Fibroblast of villous mesenchyme (primary cell): ENCODE results near the gene TNFRSF21. TPM values are rescaled to one million over a fixed set of nuclear protein-coding genes. Genes with fewer than 3 reads are reported as not detected.

Experiments used
- DNase-seq: peaks from one replicate; pipeline ENCODE4 v3.0.0-alpha.2; 2010; ENCODE audit warnings: low read depth
- H3K4me3 ChIP-seq: 2 replicates; pipeline ENCODE4 v1.5.1; 2011; ENCODE audit warnings: low read depth, mild to moderate bottlenecking, low read length
- total RNA-seq: library from RNA; depleted of rRNA; stranded (reverse); fragments of >200 nt; gene quantifications from 2 replicates; pipeline ENCODE4 v1.2.3, GENCODE V29; 2012
- TF ChIP-seq, protein P1 (sequence below): IDR thresholded peaks from 2 replicates; pipeline ENCODE4 v1.5.1; 2012; ENCODE audit warnings: low read depth, mild to moderate bottlenecking, low read length; ENCODE audit not compliant: insufficient read depth

TNFRSF21 gene
- total RNA-seq, 1 donor, result 43.2 TPM

- TF ChIP-seq, protein P1, sequence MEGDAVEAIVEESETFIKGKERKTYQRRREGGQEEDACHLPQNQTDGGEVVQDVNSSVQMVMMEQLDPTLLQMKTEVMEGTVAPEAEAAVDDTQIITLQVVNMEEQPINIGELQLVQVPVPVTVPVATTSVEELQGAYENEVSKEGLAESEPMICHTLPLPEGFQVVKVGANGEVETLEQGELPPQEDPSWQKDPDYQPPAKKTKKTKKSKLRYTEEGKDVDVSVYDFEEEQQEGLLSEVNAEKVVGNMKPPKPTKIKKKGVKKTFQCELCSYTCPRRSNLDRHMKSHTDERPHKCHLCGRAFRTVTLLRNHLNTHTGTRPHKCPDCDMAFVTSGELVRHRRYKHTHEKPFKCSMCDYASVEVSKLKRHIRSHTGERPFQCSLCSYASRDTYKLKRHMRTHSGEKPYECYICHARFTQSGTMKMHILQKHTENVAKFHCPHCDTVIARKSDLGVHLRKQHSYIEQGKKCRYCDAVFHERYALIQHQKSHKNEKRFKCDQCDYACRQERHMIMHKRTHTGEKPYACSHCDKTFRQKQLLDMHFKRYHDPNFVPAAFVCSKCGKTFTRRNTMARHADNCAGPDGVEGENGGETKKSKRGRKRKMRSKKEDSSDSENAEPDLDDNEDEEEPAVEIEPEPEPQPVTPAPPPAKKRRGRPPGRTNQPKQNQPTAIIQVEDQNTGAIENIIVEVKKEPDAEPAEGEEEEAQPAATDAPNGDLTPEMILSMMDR, result no peak
- H3K4me3 ChIP-seq, result no peak overlapping the region
- no peak for DNase-seq
Measured at GRCh38 chr6:47187113-47187512, 122.6 kb downstream of the TNFRSF21 start.

DNA sequence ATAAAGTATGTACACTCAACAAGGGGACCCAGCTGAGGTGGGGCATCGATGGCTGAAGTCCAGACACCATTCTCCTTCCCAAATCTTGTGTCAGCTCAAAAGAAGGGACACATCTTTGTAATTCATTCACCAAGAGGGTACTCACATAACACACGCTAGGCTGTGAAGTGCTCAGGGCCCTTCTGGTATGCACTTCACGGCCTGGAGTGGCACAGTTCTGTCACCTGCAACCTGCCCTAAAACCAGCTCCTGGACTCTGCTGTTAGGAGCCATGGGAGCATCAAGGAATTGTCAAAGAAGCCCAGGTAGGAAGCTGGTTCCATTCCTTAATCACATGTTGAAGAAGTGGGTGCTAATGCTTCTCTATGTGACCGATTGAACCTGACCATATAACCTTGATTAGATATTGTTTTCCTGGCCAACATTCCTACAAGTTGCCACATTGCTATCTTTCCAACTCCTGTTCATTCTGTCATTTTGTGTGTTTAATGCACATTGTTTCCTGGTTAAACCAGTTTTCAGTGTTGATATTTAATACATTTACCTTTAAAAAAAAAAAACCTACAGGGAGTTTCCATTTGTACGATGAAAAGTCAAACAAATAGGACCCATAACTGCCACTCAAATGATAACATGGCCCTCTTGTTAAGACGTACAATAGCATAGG, 127.3 kb downstream of the TNFRSF21 start:
- TF ChIP-seq, protein P1, result no peak
- no peak overlapping the region for H3K4me3 ChIP-seq
- no peak for DNase-seq

DNA sequence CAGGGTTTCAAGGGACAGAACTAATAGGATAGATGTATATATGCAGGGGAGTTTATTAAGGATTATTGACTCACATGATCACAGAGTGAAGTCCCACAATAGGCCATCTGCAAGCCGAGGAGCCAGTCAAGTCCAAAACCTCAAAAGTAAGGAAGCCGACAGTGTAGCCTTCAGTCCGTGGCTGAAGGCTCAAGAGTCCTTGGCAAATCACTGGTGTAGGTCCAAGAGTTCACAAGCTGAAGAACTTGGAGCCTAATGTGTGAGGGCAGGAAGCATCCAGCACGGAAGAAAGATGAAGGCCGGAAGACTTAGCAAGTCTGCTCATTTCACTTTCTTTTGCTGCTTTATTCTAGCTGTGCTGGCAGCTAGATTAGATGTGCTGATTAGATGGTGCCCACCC, 128.0 kb downstream of the TNFRSF21 start:
- H3K4me3 ChIP-seq, result no peak overlapping the region
- TF ChIP-seq, protein P1, result no peak
- DNase-seq, result no peak

Other genes starting within 250 kb of the TNFRSF21 start
- gene CD2AP, start 167.9 kb upstream of the TNFRSF21 start, total RNA-seq, result 30.0 and 41.0 TPM in 2 replicates